GM18951 (cell line): Measurements from ENCODE around the gene USP31.

Experiments
- POLR2A ChIP-seq: IDR thresholded peaks from 4 replicates; pipeline ENCODE4 v1.6.1; 2011; ENCODE audit warnings: mild to moderate bottlenecking; ENCODE audit not compliant: insufficient read length, insufficient read depth; ENCODE audit errors: extremely low read depth
- in situ Hi-C: fragments of 300-500 bp; cut with MboI; formaldehyde crosslinking; loops from one replicate; pipeline ENCODE4 v1.12.0; 2022; ENCODE audit warnings: low sequenced_read_pairs, mixed read lengths, inconsistent platforms; ENCODE audit not compliant: unreplicated experiment

The USP31 gene

GRCh38 chr16:23089111-23089510, 60.1 kb downstream of the USP31 start:
- in situ Hi-C loops = no loop called here

GRCh38 chr16:23088018-23088417, 61.2 kb downstream of the USP31 start:
- in situ Hi-C loops = no loop called here
- TF ChIP-seq POLR2A = no peak

More at GRCh38 chr16:23089111-23089510, 60.1 kb downstream of the USP31 start:
- no peak for TF ChIP-seq POLR2A

- no peak for TF ChIP-seq POLR2A
These were observed 63.3 kb downstream of the USP31 start for GRCh38 chr16:23085949-23086348.

GRCh38 chr16:23082161-23082788, 67.0 kb downstream of the USP31 start:
- no peak for TF ChIP-seq POLR2A
- in situ Hi-C loops = no loop called here

More at GRCh38 chr16:23085949-23086348, 63.3 kb downstream of the USP31 start:
- in situ Hi-C loops = no loop called here

GRCh38 chr16:23081675-23082119, 67.6 kb downstream of the USP31 start:
- in situ Hi-C loops = no loop called here
- TF ChIP-seq POLR2A = no peak

- no peak for TF ChIP-seq POLR2A
- in situ Hi-C loops = no loop called here
These were observed 68.5 kb downstream of the USP31 start for GRCh38 chr16:23080747-23081146.

GRCh38 chr16:23080329-23080728, 68.9 kb downstream of the USP31 start:
- in situ Hi-C loops = no loop called here
- TF ChIP-seq POLR2A = no peak

- no peak for TF ChIP-seq POLR2A
- in situ Hi-C loops = no loop called here
These were observed 69.5 kb downstream of the USP31 start for GRCh38 chr16:23079675-23080301.

GRCh38 chr16:23074423-23074822, 74.8 kb downstream of the USP31 start:
- no peak for TF ChIP-seq POLR2A
- in situ Hi-C loops = no loop called here

GRCh38 chr16:23072769-23073549, 76.3 kb downstream of the USP31 start:
- no peak for TF ChIP-seq POLR2A
- in situ Hi-C loops = no loop called here

GRCh38 chr16:23072084-23072599, 77.1 kb downstream of the USP31 start:
- no peak for TF ChIP-seq POLR2A
- in situ Hi-C loops = no loop called here

- no peak for TF ChIP-seq POLR2A
- in situ Hi-C loops = no loop called here
These were observed 77.8 kb downstream of the USP31 start for GRCh38 chr16:23071196-23072083.
